Endometrial microvascular endothelial cells (primary cell): ENCODE data around the gene UBE2F. TPM values are rescaled to one million over a fixed set of nuclear protein-coding genes. Genes with fewer than 3 reads are reported as not detected.

ENCODE experiments used
- in situ Hi-C: cut with HindIII; loops from 2 replicates; pipeline ENCODE4 v1.10.0; 2017; ENCODE audit warnings: low sequenced_read_pairs, low pct_unique_long_range_greater_than_20kb; ENCODE audit errors: inconsistent ontology term
- total RNA-seq: library from RNA; depleted of rRNA; stranded (reverse); fragments of >200 nt; gene quantifications from one replicate; pipeline ENCODE4 v1.2.3, GENCODE V29; 2015; ENCODE audit errors: inconsistent ontology term

UBE2F gene
- total RNA-seq, 1 donor from 2014 or later: 70.3 TPM

GRCh38 chr2:238085899-238086298 is 119.1 kb downstream of the UBE2F start:
- in situ Hi-C loops: no loop called here

DNA sequence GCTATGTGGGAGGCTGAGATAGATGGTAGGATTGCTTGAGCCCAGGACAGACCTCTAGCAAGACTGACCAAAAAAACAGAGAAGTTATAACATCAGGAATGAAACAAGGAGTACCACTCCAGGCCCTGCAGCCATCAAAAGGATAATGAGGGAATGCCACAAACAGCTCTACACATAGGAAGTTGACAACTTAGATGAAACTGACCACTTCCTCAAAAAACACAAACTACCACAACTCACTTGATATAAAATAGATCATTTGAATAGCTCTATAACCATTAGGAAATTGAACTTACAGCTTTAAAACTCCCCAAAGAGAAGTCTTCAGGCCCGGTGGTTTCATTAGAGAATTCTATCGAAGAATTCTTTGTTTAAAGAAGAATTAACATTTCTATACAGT is 120.4 kb downstream of the UBE2F start:
- in situ Hi-C loops: no loop called here

DNA sequence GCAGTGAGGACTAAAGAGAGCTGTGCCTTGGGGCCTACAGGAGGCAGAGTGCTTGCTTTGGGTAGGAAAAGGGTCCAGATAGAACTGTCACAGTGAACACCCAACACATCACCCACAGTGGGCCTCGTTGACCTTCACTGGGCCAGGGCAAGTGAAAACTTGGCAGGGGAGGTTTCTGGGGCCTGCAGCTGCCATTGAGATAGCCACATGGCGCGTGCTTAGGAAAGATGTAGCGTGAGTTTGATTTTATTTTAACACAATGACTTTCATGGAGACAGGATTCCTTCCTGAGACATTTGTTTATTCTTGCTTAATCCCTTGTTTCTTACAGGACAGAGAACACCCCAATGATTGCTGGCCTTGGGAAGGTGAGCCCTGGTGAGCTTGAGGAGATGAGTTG is 124.1 kb downstream of the UBE2F start:
- in situ Hi-C loops: no loop called here

- in situ Hi-C loops: no loop called here
Measured at GRCh38 chr2:238091436-238092060, 124.7 kb downstream of the UBE2F start.

Other genes starting within 250 kb of the UBE2F start
- gene RBM44, start 168.2 kb upstream of the UBE2F start, total RNA-seq: 0.09 TPM
- not detected for gene RAMP1, start 107.4 kb upstream of the UBE2F start, total RNA-seq
- 40.5 TPM for gene SCLY, start 94.0 kb downstream of the UBE2F start, total RNA-seq
- not detected for gene ESPNL, start 133.3 kb downstream of the UBE2F start, total RNA-seq
- not detected for gene KLHL30, start 171.7 kb downstream of the UBE2F start, total RNA-seq
- gene ERFE, start 192.0 kb downstream of the UBE2F start, total RNA-seq: not detected
- gene ILKAP, start 236.7 kb downstream of the UBE2F start, total RNA-seq: 24.2 TPM